GM23338 (cell line): ENCODE results near the gene ZNF235. TPM values are rescaled to one million over a fixed set of nuclear protein-coding genes. Genes with fewer than 3 reads are reported as not detected.

Experiments used
- ATAC-seq: fragments of 200-7000 bp; cut with Tn5 transposase; 3 replicates; pipeline ENCODE4 v1.9.1; 2020
- DNase-seq: peaks from one replicate; pipeline ENCODE4 v3.0.0-alpha.2; 2015; ENCODE audit warnings: low spot score
- H2AFZ ChIP-seq: fragments of 200-600 bp; sonication (generic); 2 replicates; pipeline ENCODE4 v1.8.0; 2016; ENCODE audit warnings: antibody characterized with exemption, mild to moderate bottlenecking, moderate library complexity
- H3F3A ChIP-seq: fragments of 200-600 bp; sonication (generic); replicated peaks from 2 replicates; pipeline ENCODE4 v1.8.0; 2017; ENCODE audit warnings: antibody characterized with exemption, mixed run types, low read depth
- H3K27ac ChIP-seq: fragments of 200-600 bp; sonication (generic); 2 replicates; pipeline ENCODE4 v1.6.1; 2016; ENCODE audit warnings: low read depth
- H3K27me3 ChIP-seq: fragments of 200-600 bp; sonication (generic); 2 replicates; pipeline ENCODE4 v1.8.0; 2016; ENCODE audit warnings: mild to moderate bottlenecking, mixed run types, moderate library complexity; ENCODE audit not compliant: insufficient read depth
- H3K36me3 ChIP-seq: fragments of 200-600 bp; sonication (generic); 2 replicates; pipeline ENCODE4 v1.8.0; 2016; ENCODE audit warnings: mild to moderate bottlenecking; ENCODE audit not compliant: insufficient read depth
- H3K4me1 ChIP-seq: fragments of 200-600 bp; sonication (generic); 2 replicates; pipeline ENCODE4 v1.8.0; 2016; ENCODE audit warnings: mild to moderate bottlenecking, moderate library complexity; ENCODE audit not compliant: insufficient read depth
- H3K4me2 ChIP-seq: fragments of 200-600 bp; sonication (generic); 2 replicates; pipeline ENCODE4 v1.7.1; 2017; ENCODE audit warnings: mixed run types
- H3K4me3 ChIP-seq: fragments of 200-600 bp; sonication (generic); 2 replicates; pipeline ENCODE4 v1.6.1; 2016; ENCODE audit warnings: mixed run types
- H3K79me2 ChIP-seq: fragments of 200-600 bp; sonication (generic); replicated peaks from 2 replicates; pipeline ENCODE4 v1.8.0; 2017; ENCODE audit warnings: mild to moderate bottlenecking; ENCODE audit not compliant: insufficient read depth
- H3K9me2 ChIP-seq: fragments of 200-600 bp; sonication (generic); 2 replicates; pipeline ENCODE4 v1.8.0; 2017; ENCODE audit not compliant: insufficient read depth
- H4K20me1 ChIP-seq: fragments of 200-600 bp; sonication (generic); replicated peaks from 2 replicates; pipeline ENCODE4 v1.8.0; 2017; ENCODE audit warnings: mild to moderate bottlenecking; ENCODE audit not compliant: insufficient read depth
- H3K27ac Mint-ChIP-seq: 2 replicates; pipeline ENCODE4 v1.8.0; 2020; ENCODE audit warnings: inconsistent platforms, mild to moderate bottlenecking, moderate library complexity, mixed read lengths
- H3K27me3 Mint-ChIP-seq: 3 replicates; pipeline ENCODE4 v1.8.0; 2022; ENCODE audit warnings: low read depth, mild to moderate bottlenecking, moderate library complexity, mixed read lengths, inconsistent platforms; ENCODE audit not compliant: insufficient read depth, poor library complexity
- H3K36me3 Mint-ChIP-seq: 3 replicates; pipeline ENCODE4 v1.8.0; 2021; ENCODE audit warnings: low read depth, mild to moderate bottlenecking, inconsistent platforms, moderate library complexity, mixed read lengths
- H3K4me1 Mint-ChIP-seq: 3 replicates; pipeline ENCODE4 v1.8.0; 2020; ENCODE audit warnings: mild to moderate bottlenecking, inconsistent platforms, mixed read lengths
- H3K4me3 Mint-ChIP-seq: 3 replicates; pipeline ENCODE4 v1.8.0; 2021; ENCODE audit warnings: moderate library complexity, mild to moderate bottlenecking, inconsistent platforms, mixed read lengths
- H3K9me3 Mint-ChIP-seq: 3 replicates; pipeline ENCODE4 v1.8.0; 2020; ENCODE audit warnings: moderate library complexity, mild to moderate bottlenecking, inconsistent platforms, mixed read lengths
- EZH2phosphoT487 ChIP-seq: fragments of 200-600 bp; sonication (generic); IDR thresholded peaks from one replicate; pipeline ENCODE4 v1.8.1; 2018; ENCODE audit warnings: antibody characterized with exemption; ENCODE audit not compliant: unreplicated experiment
- JUNB ChIP-seq: IDR thresholded peaks from one replicate; pipeline ENCODE4 v1.6.1; 2016; ENCODE audit warnings: antibody characterized with exemption; ENCODE audit not compliant: unreplicated experiment
- POLR2AphosphoS5 ChIP-seq: IDR thresholded peaks from 2 replicates; pipeline ENCODE4 v1.6.1; 2016; ENCODE audit warnings: antibody characterized with exemption, low read depth
- ZNF114 ChIP-seq: fragments of 250-450 bp; sonication (Bioruptor Pico); IDR thresholded peaks from 2 replicates; pipeline ENCODE4 v1.5.0; 2020; ENCODE audit warnings: mild to moderate bottlenecking, moderate library complexity
- ZNF331 ChIP-seq: fragments of 250-450 bp; sonication (Bioruptor Pico); IDR thresholded peaks from 2 replicates; pipeline ENCODE4 v1.5.0; 2020; ENCODE audit warnings: low read depth, mild to moderate bottlenecking, moderate library complexity
- polyA plus RNA-seq: library from polyadenylated mRNA; unstranded; fragments of >200 nt; fragmentation: Nextera tagmentation; extraction: Ambion mirVana; gene quantifications from 2 replicates; pipeline ENCODE4 v1.2.1, GENCODE V29; 2016
- total RNA-seq: library from RNA; depleted of rRNA; stranded (reverse); fragments of >200 nt; shearing (Covaris generic); gene quantifications from 2 replicates; pipeline ENCODE4 v1.2.3, GENCODE V29; 2014
- TF ChIP-seq, protein P1 (sequence below), 2 experiments: fragments of 200-600 bp in 1 of 2; sonication (generic) in 1 of 2; conservative IDR thresholded peaks; 2 replicates each; pipeline versions ENCODE4 v1.5.1 to v1.6.1; 2016 to 2017; ENCODE audit warnings: antibody characterized with exemption in 2 of 2, low read depth in 2 of 2, mild to moderate bottlenecking in 2 of 2, moderate library complexity in 1 of 2
- TF ChIP-seq, protein P2 (sequence below): fragments of 250-450 bp; sonication (Bioruptor Pico); IDR thresholded peaks from 2 replicates; pipeline ENCODE4 v1.5.0; 2020; ENCODE audit warnings: mild to moderate bottlenecking, moderate library complexity

ZNF235 gene
- total and polyA plus RNA-seq, 2 experiments from 2014 or later: 5.0 to 5.1 TPM

DNA sequence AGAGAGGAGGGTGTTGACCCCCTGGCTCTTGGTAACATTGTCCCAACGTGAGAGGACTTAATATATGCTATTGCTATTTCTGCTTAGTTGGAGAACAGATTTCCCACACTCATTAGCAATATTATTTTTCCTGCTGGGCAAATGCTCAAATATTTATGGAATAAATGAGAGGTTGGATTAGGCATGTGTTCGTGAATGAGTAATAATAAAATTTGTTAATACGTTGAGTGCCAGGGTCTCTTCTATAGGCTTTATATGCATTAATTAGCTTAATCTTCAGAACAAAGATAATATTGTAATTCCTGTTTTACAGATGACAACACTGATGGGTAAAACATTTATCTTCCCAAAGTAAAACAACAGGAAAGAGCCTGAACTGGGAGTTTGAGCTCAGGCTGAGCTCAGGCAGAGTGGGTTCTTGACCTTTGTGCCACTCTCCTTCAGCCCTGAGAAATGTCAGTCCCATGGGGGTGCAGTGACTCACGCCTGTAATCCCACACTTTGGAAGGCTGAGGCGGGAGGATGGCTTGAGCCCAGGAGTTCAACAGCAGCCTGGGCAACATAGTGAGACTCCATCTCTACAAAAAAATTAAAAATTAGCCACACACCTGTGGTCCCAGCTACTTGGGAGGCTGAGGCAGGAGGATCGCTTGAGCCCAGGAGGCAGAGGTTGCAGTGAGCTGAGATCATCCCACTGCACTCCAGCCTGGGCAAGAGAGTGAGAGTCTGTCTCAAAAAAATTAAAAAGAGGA, 44.0 kb downstream of the ZNF235 start:
- Histone ChIP-seq H3K79me2 (no peaks in the 10 kb centered on the region), H3K27ac (no peak overlapping the region), H3K27me3 (no peaks in the 10 kb centered on the region), H3K36me3 (no peaks in the 10 kb centered on the region), H3K4me2 (peak overlapping the region; percentile 96), H3K9me2 (no peaks in the 10 kb centered on the region), H3K4me1 (no peaks in the 10 kb centered on the region), H3F3A (no peaks in the 10 kb centered on the region), H3K4me3 (peak overlapping the region; percentile 84), H2AFZ (peak overlapping the region; percentile 95), H4K20me1 (no peaks in the 10 kb centered on the region)
- Mint-ChIP-seq H3K27me3 (peaks cover 4% of the 10 kb centered on the region), H3K9me3 (peaks cover 25% of the 10 kb centered on the region), H3K27ac (no peak overlapping the region; the same call in 1 of the 2 replicates), H3K4me1 (peaks cover 6% of the 10 kb centered on the region; the same call in 2 of the 3 replicates), H3K36me3 (0 out of 3 replicates have a peak, but pooled peaks cover 2% of the 10 kb centered on the region), H3K4me3 (peak overlapping the region; percentile 86)
- ATAC-seq: no peak
- no peak for TF ChIP-seq JUNB
- TF ChIP-seq EZH2phosphoT487: no peak
- TF ChIP-seq ZNF114 (CRISPR knock-in tag): no peak
- no peak for TF ChIP-seq POLR2AphosphoS5
- TF ChIP-seq, protein P1, sequence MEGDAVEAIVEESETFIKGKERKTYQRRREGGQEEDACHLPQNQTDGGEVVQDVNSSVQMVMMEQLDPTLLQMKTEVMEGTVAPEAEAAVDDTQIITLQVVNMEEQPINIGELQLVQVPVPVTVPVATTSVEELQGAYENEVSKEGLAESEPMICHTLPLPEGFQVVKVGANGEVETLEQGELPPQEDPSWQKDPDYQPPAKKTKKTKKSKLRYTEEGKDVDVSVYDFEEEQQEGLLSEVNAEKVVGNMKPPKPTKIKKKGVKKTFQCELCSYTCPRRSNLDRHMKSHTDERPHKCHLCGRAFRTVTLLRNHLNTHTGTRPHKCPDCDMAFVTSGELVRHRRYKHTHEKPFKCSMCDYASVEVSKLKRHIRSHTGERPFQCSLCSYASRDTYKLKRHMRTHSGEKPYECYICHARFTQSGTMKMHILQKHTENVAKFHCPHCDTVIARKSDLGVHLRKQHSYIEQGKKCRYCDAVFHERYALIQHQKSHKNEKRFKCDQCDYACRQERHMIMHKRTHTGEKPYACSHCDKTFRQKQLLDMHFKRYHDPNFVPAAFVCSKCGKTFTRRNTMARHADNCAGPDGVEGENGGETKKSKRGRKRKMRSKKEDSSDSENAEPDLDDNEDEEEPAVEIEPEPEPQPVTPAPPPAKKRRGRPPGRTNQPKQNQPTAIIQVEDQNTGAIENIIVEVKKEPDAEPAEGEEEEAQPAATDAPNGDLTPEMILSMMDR (conservative IDR thresholded peaks at IDR 0.05; ENCODE audit: low read depth in 2 of 2): no peak
- TF ChIP-seq, protein P2, sequence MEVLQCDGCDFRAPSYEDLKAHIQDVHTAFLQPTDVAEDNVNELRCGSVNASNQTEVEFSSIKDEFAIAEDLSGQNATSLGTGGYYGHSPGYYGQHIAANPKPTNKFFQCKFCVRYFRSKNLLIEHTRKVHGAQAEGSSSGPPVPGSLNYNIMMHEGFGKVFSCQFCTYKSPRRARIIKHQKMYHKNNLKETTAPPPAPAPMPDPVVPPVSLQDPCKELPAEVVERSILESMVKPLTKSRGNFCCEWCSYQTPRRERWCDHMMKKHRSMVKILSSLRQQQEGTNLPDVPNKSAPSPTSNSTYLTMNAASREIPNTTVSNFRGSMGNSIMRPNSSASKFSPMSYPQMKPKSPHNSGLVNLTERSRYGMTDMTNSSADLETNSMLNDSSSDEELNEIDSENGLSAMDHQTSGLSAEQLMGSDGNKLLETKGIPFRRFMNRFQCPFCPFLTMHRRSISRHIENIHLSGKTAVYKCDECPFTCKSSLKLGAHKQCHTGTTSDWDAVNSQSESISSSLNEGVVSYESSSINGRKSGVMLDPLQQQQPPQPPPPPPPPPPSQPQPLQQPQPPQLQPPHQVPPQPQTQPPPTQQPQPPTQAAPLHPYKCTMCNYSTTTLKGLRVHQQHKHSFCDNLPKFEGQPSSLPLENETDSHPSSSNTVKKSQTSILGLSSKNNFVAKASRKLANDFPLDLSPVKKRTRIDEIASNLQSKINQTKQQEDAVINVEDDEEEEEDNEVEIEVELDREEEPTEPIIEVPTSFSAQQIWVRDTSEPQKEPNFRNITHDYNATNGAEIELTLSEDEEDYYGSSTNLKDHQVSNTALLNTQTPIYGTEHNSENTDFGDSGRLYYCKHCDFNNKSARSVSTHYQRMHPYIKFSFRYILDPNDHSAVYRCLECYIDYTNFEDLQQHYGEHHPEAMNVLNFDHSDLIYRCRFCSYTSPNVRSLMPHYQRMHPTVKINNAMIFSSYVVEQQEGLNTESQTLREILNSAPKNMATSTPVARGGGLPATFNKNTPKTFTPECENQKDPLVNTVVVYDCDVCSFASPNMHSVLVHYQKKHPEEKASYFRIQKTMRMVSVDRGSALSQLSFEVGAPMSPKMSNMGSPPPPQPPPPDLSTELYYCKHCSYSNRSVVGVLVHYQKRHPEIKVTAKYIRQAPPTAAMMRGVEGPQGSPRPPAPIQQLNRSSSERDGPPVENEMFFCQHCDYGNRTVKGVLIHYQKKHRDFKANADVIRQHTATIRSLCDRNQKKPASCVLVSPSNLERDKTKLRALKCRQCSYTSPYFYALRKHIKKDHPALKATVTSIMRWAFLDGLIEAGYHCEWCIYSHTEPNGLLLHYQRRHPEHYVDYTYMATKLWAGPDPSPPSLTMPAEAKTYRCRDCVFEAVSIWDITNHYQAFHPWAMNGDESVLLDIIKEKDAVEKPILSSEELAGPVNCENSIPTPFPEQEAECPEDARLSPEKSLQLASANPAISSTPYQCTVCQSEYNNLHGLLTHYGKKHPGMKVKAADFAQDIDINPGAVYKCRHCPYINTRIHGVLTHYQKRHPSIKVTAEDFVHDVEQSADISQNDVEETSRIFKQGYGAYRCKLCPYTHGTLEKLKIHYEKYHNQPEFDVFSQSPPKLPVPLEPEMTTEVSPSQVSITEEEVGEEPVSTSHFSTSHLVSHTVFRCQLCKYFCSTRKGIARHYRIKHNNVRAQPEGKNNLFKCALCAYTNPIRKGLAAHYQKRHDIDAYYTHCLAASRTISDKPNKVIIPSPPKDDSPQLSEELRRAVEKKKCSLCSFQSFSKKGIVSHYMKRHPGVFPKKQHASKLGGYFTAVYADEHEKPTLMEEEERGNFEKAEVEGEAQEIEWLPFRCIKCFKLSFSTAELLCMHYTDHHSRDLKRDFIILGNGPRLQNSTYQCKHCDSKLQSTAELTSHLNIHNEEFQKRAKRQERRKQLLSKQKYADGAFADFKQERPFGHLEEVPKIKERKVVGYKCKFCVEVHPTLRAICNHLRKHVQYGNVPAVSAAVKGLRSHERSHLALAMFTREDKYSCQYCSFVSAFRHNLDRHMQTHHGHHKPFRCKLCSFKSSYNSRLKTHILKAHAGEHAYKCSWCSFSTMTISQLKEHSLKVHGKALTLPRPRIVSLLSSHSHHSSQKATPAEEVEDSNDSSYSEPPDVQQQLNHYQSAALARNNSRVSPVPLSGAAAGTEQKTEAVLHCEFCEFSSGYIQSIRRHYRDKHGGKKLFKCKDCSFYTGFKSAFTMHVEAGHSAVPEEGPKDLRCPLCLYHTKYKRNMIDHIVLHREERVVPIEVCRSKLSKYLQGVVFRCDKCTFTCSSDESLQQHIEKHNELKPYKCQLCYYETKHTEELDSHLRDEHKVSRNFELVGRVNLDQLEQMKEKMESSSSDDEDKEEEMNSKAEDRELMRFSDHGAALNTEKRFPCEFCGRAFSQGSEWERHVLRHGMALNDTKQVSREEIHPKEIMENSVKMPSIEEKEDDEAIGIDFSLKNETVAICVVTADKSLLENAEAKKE: no peak
- no peak for TF ChIP-seq ZNF331 (CRISPR knock-in tag)
- DNase-seq: no peak
